ENCODE measurements around the gene MYO6. TPM values are rescaled to one million over a fixed set of nuclear protein-coding genes. Genes with fewer than 3 reads are reported as not detected.
A peak's percentile ranks its signal among the peaks of the same experiment; 100 is the strongest.

MYO6 gene
- polyA plus RNA-seq, 1 of the 3 experiments (the other 2 are of a cell fraction) = 6.2 TPM

- TF ChIP-seq REST (IDR thresholded peaks at IDR 0.05; ENCODE audit: low read depth, low read length) = no peak
- TF ChIP-seq RXRA (IDR thresholded peaks at IDR 0.05; ENCODE audit: borderline replicate concordance, low read depth) = no peak
- no peak for TF ChIP-seq USF2 (IDR thresholded peaks at IDR 0.05; ENCODE audit: borderline replicate concordance, low read depth, low read length)
- no peak for TF ChIP-seq CTCF (IDR thresholded peaks at IDR 0.05)
- no peak for TF ChIP-seq YY1 (IDR thresholded peaks at IDR 0.05; ENCODE audit: low read depth)
- TF ChIP-seq EZH2phosphoT487 (IDR thresholded peaks at IDR 0.05; ENCODE audit: borderline replicate concordance, low read depth) = no peak
- TF ChIP-seq RAD21 (IDR thresholded peaks at IDR 0.05; ENCODE audit: low read length) = no peak
- TF ChIP-seq MEF2A (IDR thresholded peaks at IDR 0.05; ENCODE audit: borderline replicate concordance, low read depth) = no peak
- TF ChIP-seq SIN3A (IDR thresholded peaks at IDR 0.05; ENCODE audit: borderline replicate concordance, low read depth, low read length) = no peak
Observed at GRCh38 chr6:75913040-75913439, 164.0 kb downstream of the MYO6 start (continued).

- TF ChIP-seq RAD21 (IDR thresholded peaks at IDR 0.05; ENCODE audit: low read length) (no peak), FOSL2 (IDR thresholded peaks at IDR 0.05; ENCODE audit: borderline replicate concordance, low read depth) (peak; percentile 20; the same call in 1 of the 2 replicates)
- H2AFZ ChIP-seq (ENCODE audit: low read depth) = no peak overlapping the region
- ChIA-PET CTCF (interaction anchor here (1.3 kb wide), 1 partner anchor 13 kb away, joined by 3 read pairs; no protein-coding TSS in a partner anchor), POLR2A (no interaction called here)
- H3K4me3 ChIP-seq (ENCODE audit: low read depth in 2 of 2, low read length in 1 of 2) = no peak overlapping the region
- no peak overlapping the region for H3K9ac ChIP-seq
- H3K36me3 ChIP-seq (replicated peaks in 1 of 2; ENCODE audit: control insufficient read depth in 1 of 2, insufficient read depth in 2 of 2, low read length in 1 of 2) = no peaks in the 10 kb centered on the region
- H3K4me2 ChIP-seq = no peak overlapping the region
- no peak overlapping the region for H3K27ac ChIP-seq (ENCODE audit: low read depth in 2 of 2, low read length in 1 of 2)
- no peaks in the 10 kb centered on the region for H3F3A ChIP-seq (replicated peaks; ENCODE audit: insufficient read depth)
- DNase-seq = no peak
- no peaks in the 10 kb centered on the region for H3K79me2 ChIP-seq (ENCODE audit: insufficient read depth)
- H3K9me3 ChIP-seq = no peaks in the 10 kb centered on the region
- no peaks in the 10 kb centered on the region for H3K9me2 ChIP-seq
- no peaks in the 10 kb centered on the region for H3K27me3 ChIP-seq (ENCODE audit: insufficient read depth)
- H4K20me1 ChIP-seq (ENCODE audit: insufficient read depth) = no peaks in the 10 kb centered on the region
- no peaks in the 10 kb centered on the region for H3K4me1 ChIP-seq (ENCODE audit: control insufficient read depth in 1 of 2, insufficient read depth in 2 of 2, low read depth in 1 of 2, low read length in 1 of 2)
Observed at GRCh38 chr6:75922226-75922625, 173.2 kb downstream of the MYO6 start.
